HG02571 (cell line): ENCODE results near the gene CALCOCO1.
"Not testable (repeated sequence)": the region's sequence is repeated elsewhere in the genome, so short reads cannot be mapped to it uniquely, and the experiment has no call there.

Experiments used
- ATAC-seq: cut with Tn5 transposase; IDR thresholded peaks from one replicate; pipeline ENCODE4 v1.9.1; 2021; ENCODE audit warnings: mild to moderate bottlenecking, moderate library complexity; ENCODE audit not compliant: unreplicated experiment

Gene CALCOCO1

GRCh38 chr12:53734425-53734824, 7.2 kb upstream of the CALCOCO1 start:
- no peak for ATAC-seq

- ATAC-seq = no peak
Observed at GRCh38 chr12:53733807-53734200, 6.6 kb upstream of the CALCOCO1 start.

- ATAC-seq = no peak
Observed at GRCh38 chr12:53733051-53733806, 6.0 kb upstream of the CALCOCO1 start.

GRCh38 chr12:53729644-53730043, 2.4 kb upstream of the CALCOCO1 start:
- ATAC-seq = no peak

- no peak for ATAC-seq
Observed at GRCh38 chr12:53728206-53728605, 954 bp upstream of the CALCOCO1 start.

- ATAC-seq = no peak
Observed at GRCh38 chr12:53726946-53727309, 324 bp downstream of the CALCOCO1 start.

- no peak for ATAC-seq
Observed at GRCh38 chr12:53726341-53726740, 911 bp downstream of the CALCOCO1 start.

- no peak for ATAC-seq
Observed at GRCh38 chr12:53725824-53726223, 1.4 kb downstream of the CALCOCO1 start.

GRCh38 chr12:53722450-53723041, 4.7 kb downstream of the CALCOCO1 start:
- ATAC-seq = no peak

- no peak for ATAC-seq
Observed at GRCh38 chr12:53720946-53721345, 6.3 kb downstream of the CALCOCO1 start.

- ATAC-seq = no peak
Observed at GRCh38 chr12:53719649-53720048, 7.6 kb downstream of the CALCOCO1 start.

GRCh38 chr12:53718567-53718966, 8.7 kb downstream of the CALCOCO1 start:
- not testable (repeated sequence) for ATAC-seq

- no peak for ATAC-seq
Observed at GRCh38 chr12:53717319-53717718, 9.9 kb downstream of the CALCOCO1 start.

GRCh38 chr12:53714004-53714403, 13.2 kb downstream of the CALCOCO1 start:
- no peak for ATAC-seq

GRCh38 chr12:53713516-53713915, 13.7 kb downstream of the CALCOCO1 start:
- no peak for ATAC-seq

GRCh38 chr12:53712059-53712643, 15.1 kb downstream of the CALCOCO1 start:
- no peak for ATAC-seq

GRCh38 chr12:53710091-53710490, 17.2 kb downstream of the CALCOCO1 start:
- ATAC-seq = no peak

- no peak for ATAC-seq
Observed at GRCh38 chr12:53709671-53710070, 17.6 kb downstream of the CALCOCO1 start.

- no peak for ATAC-seq
Observed at GRCh38 chr12:53706080-53706479, 21.2 kb downstream of the CALCOCO1 start.

GRCh38 chr12:53703756-53704155, 23.5 kb downstream of the CALCOCO1 start:
- no peak for ATAC-seq

GRCh38 chr12:53701518-53702264, 25.6 kb downstream of the CALCOCO1 start:
- peak; percentile 54 for ATAC-seq

GRCh38 chr12:53700567-53700966, 26.7 kb downstream of the CALCOCO1 start:
- no peak for ATAC-seq
